Loucy (cell line): Measurements from ENCODE around the gene OXER1.

Source experiments
- H2AFZ ChIP-seq: fragments of 200-600 bp; sonication (generic); 2 replicates; pipeline ENCODE4 v1.6.0; 2016; ENCODE audit warnings: antibody characterized with exemption, mild to moderate bottlenecking, low read length, moderate library complexity
- H3F3A ChIP-seq: fragments of 200-600 bp; 2 replicates; pipeline ENCODE4 v1.6.0; 2016; ENCODE audit warnings: antibody characterized with exemption, low read depth, mild to moderate bottlenecking
- H3K27me3 ChIP-seq: fragments of 200-600 bp; sonication (generic); 2 replicates; pipeline ENCODE4 v1.6.1; 2014; ENCODE audit warnings: low read length, mild to moderate bottlenecking; ENCODE audit not compliant: insufficient read depth, poor library complexity, severe bottlenecking
- H3K36me3 ChIP-seq: fragments of 200-600 bp; sonication (generic); 2 replicates; pipeline ENCODE4 v1.6.1; 2016; ENCODE audit warnings: low read length; ENCODE audit not compliant: insufficient read depth
- H3K4me1 ChIP-seq: fragments of 200-600 bp; sonication (generic); 2 replicates; pipeline ENCODE4 v1.5.1; 2014; ENCODE audit warnings: low read length, mild to moderate bottlenecking; ENCODE audit not compliant: insufficient read depth, poor library complexity, severe bottlenecking
- H3K4me2 ChIP-seq: fragments of 200-600 bp; sonication (generic); 2 replicates; pipeline ENCODE4 v1.6.0; 2014; ENCODE audit warnings: antibody characterized with exemption, low read length, low read depth, mild to moderate bottlenecking; ENCODE audit not compliant: poor library complexity, severe bottlenecking
- H3K4me3 ChIP-seq: fragments of 200-600 bp; sonication (generic); 2 replicates; pipeline ENCODE4 v1.5.1; 2014; ENCODE audit warnings: low read length, mild to moderate bottlenecking, mixed read lengths; ENCODE audit not compliant: poor library complexity, severe bottlenecking
- H3K79me2 ChIP-seq: fragments of 200-600 bp; sonication (generic); 2 replicates; pipeline ENCODE4 v1.6.1; 2014; ENCODE audit warnings: low read length; ENCODE audit not compliant: insufficient read depth
- H3K9ac ChIP-seq: fragments of 200-600 bp; sonication (generic); 2 replicates; pipeline ENCODE4 v1.6.0; 2014; ENCODE audit warnings: mild to moderate bottlenecking, low read depth, low read length, moderate library complexity; ENCODE audit not compliant: poor library complexity, severe bottlenecking
- H3K9me2 ChIP-seq: fragments of 200-600 bp; sonication (generic); replicated peaks from 2 replicates; pipeline ENCODE4 v1.6.1; 2016; ENCODE audit warnings: low read depth, low read length, mixed read lengths
- H3K9me3 ChIP-seq: fragments of 200-600 bp; sonication (generic); 2 replicates; pipeline ENCODE4 v1.6.1; 2014; ENCODE audit warnings: mild to moderate bottlenecking, antibody characterized with exemption, low read length, low read depth; ENCODE audit not compliant: insufficient read depth
- H4K20me1 ChIP-seq: fragments of 200-600 bp; sonication (generic); 2 replicates; pipeline ENCODE4 v1.6.0; 2014; ENCODE audit warnings: antibody characterized with exemption, low read length, mild to moderate bottlenecking; ENCODE audit not compliant: insufficient read depth, poor library complexity, severe bottlenecking
- CTCF ChIP-seq: fragments of 200-600 bp; sonication (generic); conservative IDR thresholded peaks from 2 replicates; pipeline ENCODE4 v1.5.1; 2014; ENCODE audit warnings: mild to moderate bottlenecking, antibody characterized with exemption, low read length
- EZH2phosphoT487 ChIP-seq: fragments of 200-600 bp; IDR thresholded peaks from 2 replicates; pipeline ENCODE4 v1.6.1; 2018; ENCODE audit warnings: antibody characterized with exemption, mild to moderate bottlenecking, moderate library complexity, borderline replicate concordance

The OXER1 gene

DNA sequence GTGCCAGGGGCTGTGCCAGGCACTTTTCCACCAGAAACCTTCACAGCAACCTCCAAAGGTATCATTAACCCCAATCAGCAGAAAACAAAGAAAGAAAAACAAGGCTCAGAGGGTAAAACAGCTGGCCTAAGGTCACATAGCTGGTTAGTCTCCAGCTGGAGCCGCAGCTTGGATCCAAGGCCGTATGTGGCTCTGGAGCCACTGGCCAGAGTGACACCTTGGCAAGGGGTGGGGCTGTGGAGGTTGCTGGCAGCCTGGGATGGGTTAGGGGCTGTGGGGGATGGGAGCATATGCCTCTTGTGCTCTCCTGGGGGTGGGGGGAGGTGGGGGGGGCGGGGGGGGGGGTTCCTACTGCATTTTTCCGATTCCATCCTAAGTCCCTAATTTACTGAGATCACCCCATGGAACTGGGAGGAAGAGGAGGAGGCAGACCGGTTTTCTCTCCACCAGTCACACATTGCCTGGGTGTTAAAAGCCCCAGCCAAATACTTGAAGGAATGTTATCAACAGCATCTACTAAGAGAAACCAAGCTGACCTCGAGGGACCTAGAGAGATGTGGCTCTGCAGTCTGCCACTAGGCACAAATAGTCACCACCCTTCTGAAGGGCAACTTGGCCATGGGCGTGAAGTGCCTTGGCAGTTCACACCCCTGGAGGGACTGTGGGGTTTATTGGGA is 20.4 kb upstream of the OXER1 start:
- no peaks in the 10 kb centered on the region for H3K79me2 ChIP-seq
- H2AFZ ChIP-seq, result no peak overlapping the region
- no peaks in the 10 kb centered on the region for H3F3A ChIP-seq
- no peaks in the 10 kb centered on the region for H3K9me2 ChIP-seq
- no peak overlapping the region for H3K4me3 ChIP-seq
- no peaks in the 10 kb centered on the region for H3K36me3 ChIP-seq
- no peaks in the 10 kb centered on the region for H3K9me3 ChIP-seq
- H4K20me1 ChIP-seq, result no peaks in the 10 kb centered on the region
- no peak overlapping the region for H3K4me2 ChIP-seq
- TF ChIP-seq CTCF (no peak), EZH2phosphoT487 (no peak)
- no peaks in the 10 kb centered on the region for H3K27me3 ChIP-seq
- H3K9ac ChIP-seq, result no peak overlapping the region
- peaks cover 7% of the 10 kb centered on the region for H3K4me1 ChIP-seq

- no peaks in the 10 kb centered on the region for H3K9me2 ChIP-seq
- no peak overlapping the region for H3K9ac ChIP-seq
- H3K4me3 ChIP-seq, result no peak overlapping the region
- H3K27me3 ChIP-seq, result no peaks in the 10 kb centered on the region
- H3K4me2 ChIP-seq, result no peak overlapping the region
- peaks cover 3% of the 10 kb centered on the region; the same call in 1 of the 2 replicates for H3K9me3 ChIP-seq
- H4K20me1 ChIP-seq, result no peaks in the 10 kb centered on the region
- no peaks in the 10 kb centered on the region for H3F3A ChIP-seq
- peaks cover 7% of the 10 kb centered on the region for H3K4me1 ChIP-seq
- H3K36me3 ChIP-seq, result no peaks in the 10 kb centered on the region
- no peak overlapping the region for H2AFZ ChIP-seq
- no peaks in the 10 kb centered on the region for H3K79me2 ChIP-seq
- TF ChIP-seq EZH2phosphoT487, result no peak
- TF ChIP-seq CTCF, result no peak
Observed at GRCh38 chr2:42783511-42783910, 19.6 kb upstream of the OXER1 start.

DNA sequence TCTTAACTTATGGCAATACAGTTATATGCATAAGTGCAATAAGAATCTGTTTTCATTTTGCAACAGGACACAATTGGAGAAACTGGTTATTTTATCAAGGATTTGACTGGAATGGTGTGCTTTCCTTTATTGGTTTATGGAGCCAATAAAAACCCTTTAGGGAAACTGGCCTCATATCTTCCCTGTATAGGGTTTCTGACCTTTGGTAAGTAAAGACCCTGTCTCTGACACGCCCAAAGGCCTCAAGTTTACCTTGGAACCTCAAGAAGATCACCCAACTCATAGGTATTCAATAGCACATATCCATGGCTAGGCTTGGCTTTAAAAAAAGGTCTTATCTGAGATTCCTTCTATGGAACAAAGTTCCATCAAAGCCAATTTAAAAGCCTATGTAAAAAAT is 17.2 kb upstream of the OXER1 start:
- Histone ChIP-seq H3K27me3 (no peaks in the 10 kb centered on the region), H3K4me3 (no peak overlapping the region), H3F3A (no peaks in the 10 kb centered on the region), H2AFZ (no peak overlapping the region), H3K4me2 (no peak overlapping the region), H3K9ac (no peak overlapping the region), H3K9me2 (no peaks in the 10 kb centered on the region), H3K9me3 (peaks cover 8% of the 10 kb centered on the region; the same call in 1 of the 2 replicates), H3K4me1 (no peaks in the 10 kb centered on the region), H3K79me2 (no peaks in the 10 kb centered on the region), H4K20me1 (no peaks in the 10 kb centered on the region), H3K36me3 (no peaks in the 10 kb centered on the region)
- no peak for TF ChIP-seq CTCF
- no peak for TF ChIP-seq EZH2phosphoT487
